ENCODE data around the gene PJA1.
A peak's percentile ranks its signal among the peaks of the same experiment; 100 is the strongest.

Gene PJA1

DNA sequence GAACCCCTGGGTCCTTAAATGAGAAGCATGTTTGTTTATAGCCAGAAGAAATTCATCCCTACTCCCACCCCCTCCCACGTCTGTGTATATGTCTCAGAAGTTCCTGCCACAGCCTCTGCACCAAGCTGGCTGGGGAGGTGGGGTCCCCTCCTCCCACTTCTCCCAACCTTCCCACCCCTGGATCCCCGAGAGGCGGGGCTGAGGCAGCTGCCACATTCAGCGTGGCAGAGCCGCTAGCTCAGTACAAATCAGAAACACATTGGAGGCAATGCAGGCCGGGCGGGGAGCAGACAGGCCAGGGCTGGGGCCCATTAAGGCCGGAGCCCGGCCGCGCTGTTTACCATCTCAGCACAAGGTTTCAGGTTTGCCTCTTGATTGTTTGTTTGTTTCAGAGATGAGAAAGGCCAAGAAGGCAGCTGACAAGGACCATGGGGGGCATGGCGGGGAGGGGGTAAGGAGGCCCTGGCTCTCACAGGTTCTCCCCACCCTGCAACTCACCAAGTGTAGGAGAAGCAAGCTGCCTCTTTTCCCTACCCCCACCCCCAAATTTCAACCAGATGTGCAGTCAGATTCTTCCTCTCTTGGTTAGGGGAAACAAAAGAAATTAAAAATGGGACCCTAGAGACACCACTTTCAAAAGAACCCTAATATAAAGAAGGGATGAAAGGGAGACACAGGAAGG is 22.3 kb downstream of the PJA1 start:
- peak; percentile 43 for DNase-seq

DNA sequence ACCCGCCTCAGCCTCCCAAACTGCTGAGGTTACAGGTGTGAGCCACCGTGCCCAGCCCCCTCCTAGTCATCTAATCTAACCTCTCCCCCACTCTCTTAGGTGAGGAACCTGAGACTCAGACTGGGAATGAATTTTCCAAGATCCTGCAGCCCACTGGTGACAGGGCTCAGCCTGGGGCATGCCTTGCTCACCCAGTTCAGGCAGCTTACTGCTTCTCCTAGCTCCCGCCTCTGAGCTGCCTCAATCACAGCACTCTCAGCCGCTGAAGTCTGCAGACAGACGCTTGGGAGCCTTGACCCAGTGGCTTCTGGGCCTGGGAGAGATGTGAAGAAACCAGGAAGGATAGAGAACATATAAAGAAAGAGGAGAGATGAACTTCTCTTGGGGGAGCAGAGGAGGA is 24.4 kb downstream of the PJA1 start:
- DNase-seq: no peak

DNA sequence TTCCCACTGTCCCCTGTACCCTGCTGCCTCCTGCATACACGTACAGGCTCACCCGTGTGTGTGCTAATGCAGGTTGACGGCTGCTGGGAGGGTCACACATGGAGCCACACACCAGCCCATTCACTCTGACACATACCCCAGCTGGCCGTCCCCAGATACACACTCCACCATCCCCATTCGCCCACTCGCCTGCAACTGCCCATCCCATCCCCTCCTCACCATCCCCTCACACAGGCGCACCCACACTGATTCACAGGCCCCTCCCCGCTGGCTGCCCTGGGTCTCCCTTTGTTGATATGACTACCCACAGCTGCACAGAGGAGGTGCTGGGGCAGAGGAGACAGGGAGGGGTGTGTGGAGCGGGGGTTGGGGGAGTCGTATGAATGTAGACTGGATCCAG is 25.7 kb downstream of the PJA1 start:
- no peak for DNase-seq

DNA sequence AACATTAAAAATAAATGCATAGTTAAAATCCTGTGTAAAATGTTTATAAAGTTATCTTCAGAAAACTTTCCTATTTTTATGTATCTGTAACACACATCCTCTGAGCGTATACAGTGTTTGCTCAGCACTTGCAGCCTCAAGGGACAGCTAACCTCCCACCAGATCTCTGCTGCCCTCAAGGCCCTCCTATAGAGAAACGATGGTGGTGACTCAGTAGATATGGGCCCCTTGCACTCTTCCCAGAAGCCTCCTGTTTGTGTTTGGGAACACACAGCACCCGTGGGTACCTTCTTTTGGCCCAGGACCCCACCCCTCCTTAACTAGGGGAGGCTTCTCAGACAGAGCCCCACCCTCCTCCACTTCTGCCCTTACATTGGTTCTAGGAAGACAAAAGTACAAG is 26.7 kb downstream of the PJA1 start:
- DNase-seq: no peak

DNA sequence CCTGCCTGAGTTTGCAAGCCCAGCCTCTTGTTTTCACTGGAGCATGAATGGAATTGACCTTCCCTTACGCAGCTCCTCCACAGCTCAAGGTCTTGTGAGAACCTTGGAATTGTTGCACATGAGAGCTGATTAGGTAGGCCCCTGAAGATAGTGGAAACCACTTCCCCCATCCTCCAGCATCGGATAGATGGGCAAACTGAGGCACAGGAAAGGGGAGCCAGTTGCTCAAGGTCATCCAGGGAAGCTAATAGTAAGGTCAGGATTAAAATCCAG is 27.2 kb downstream of the PJA1 start:
- no peak for DNase-seq

DNA sequence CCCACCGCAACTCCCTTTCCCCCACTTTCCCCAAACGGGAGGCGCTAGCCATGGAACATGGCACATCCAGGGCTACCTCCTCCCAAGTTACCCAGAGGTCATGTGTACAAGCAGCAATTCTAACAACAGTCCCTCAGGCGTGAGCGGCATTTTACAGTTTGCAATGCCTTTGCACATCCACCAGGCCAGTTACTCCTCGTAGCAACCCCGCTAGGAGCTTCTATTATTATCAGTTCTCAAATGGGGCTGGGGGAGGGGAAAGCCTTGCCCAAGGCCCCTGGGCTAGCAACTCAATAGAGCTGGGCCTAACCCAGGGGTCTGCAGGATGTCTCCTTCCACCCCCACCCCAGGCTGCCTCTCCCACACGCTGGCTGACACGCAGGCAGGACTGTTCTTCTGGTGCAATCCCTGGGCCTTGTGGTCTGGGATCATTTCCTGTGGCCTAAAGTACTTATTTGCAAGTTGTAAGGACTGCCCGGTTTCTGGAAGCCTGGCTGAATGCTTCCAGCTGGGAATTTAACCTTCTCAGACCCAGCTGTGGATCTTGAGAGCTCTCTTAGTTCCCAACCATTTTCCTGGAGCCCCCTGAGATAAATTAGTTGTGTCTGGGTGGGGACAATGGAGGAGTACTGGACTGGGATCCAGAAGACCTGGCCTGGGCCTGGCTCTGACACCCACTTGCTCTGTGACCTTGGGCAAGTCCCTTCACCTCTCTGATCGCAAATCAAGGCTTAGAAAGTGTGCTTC is 27.7 kb downstream of the PJA1 start:
- peak; percentile 77 for DNase-seq

DNA sequence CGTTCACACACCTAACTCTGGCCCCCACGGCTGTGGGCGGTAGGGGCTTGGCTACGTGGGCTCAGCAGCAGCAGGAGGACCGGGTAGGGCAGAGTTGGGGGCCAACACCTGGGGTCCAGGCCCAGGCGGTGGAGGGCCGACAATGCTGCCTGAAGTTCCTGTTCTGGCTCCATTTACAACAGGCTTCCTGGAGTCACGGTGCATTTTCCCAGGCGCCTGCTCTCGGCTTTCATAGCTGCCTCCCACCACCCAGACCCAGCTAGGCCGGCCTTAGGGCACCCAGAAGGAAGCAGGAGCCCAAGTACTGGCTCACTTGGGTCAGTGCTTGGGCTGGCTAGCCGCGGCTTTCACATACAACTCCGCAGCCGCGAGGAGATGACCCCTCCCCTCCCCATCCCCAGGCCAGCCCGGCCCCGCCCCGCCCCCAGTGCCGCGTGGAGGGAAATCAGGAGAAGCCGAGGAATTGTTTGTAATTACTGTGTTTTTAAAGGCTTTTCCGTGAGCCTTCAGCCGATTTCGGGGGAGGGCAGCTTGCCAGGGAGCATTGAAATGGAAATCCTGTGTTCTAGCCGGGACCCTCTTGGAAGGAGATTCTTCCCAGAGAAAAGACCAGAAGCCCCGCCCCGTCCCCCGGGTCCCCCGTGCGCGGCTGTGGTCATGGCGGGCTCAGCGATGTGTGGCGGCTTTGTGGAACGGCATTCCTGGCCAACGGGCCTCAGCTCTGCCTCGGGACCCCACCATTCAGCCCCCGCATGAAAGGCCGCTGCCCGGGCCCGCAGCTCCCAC is 28.5 kb downstream of the PJA1 start:
- peak; percentile 76 for DNase-seq

DNA sequence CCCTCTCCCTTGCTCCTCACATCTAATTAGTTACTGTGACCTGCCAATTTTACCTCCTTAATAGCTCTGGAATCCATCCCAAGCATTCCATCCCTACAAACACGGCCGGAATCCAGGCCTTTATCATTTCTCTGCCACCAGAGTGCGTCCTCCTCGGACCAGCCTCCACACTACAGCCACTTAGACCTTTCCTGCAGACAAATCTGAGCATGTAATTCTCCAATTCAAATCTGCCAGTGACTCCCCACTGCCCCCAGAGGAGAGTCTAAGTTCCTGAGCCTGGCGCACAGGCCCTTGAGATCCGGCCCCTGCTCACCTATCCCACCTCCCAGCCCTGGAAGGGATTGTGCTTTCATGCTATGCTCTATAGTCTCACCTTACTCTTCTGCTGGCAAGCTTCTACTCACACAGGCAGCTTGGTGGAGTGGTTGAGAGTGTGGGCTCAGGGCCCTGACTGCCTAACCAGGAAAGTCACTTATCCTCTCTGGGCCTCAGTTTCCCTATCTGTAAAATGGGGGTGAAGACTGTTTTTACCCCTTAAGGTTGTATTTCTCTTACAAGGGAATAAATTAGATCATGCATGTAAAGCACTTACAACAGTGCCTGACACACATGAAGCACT is 31.2 kb downstream of the PJA1 start:
- DNase-seq: no peak

DNA sequence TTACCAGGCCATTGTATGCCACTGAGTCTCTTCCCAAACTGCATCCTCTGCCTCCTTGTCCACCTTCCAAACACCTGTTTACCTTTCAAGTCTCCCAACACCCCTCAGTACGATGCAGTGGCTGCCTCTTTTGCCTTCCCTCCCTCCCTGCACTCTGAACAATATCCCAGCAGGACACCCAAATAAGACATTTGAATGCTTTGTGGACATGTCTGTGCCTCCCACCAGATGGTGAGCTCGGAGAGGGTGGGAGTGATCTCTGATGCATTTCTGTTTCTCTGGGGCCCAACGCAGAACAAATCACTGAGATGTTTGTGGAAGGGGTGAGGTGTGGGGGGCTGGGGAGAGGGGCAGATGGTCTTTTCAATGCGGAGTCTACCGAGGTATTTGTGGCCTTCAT is 33.4 kb downstream of the PJA1 start:
- no peak for DNase-seq

DNA sequence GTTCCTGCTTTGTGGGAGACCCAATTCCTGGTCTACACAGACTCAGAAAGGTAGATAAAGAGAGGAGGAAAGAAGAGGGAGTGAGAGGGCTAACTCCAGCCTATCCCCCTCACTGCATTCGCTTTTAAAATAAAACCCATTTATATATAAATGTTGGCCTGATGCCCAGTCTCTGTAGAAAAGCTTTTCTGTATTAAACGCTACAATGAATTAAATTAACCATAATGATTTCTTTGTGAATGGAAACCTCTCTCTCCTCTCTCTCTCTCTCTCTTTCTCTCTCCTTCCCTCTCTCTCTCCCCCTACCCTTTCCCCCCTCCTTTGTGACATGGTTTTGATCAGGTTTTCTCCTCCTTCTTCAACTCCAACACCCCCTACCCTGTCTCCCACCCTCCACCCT is 34.8 kb downstream of the PJA1 start:
- DNase-seq: no peak

DNA sequence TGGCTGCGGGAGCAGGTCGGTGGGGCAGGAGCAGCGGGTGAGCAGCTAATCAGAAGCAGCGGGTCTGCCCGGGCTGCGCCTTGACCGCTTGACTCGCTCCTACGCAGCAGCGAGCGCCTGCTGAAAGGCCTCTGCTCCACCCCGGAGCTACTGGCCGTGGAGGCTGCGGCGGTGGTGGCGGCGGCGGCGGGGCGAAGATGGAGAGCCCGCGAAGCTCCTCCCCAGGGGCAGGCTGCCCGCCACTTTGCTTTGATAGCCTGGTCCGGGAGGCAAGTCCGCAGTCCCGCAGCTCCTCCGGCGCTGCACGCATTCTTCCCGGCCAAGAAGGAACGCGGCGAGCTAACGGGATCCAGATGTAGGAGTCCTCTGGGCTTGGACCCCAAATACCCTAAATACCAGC is 36.7 kb downstream of the PJA1 start:
- DNase-seq: no peak

DNA sequence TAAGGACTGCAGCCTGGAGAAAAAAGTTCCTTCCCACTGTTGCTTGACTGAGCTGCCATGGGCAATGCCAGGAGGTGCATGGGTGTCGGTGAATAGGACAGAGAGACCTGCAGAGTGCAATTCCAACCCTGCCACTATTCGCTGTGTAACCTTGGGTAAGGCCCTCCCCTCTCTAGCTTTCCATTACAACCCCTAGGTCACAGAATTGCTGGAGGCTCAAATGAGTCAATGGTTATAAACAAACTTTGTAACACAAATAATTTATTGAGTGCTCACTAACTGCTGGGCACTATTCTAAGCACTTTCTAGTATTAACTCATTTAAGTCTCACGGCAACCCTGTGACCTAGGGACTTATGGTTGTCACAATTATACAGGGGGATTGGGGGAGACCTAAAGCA is 37.8 kb downstream of the PJA1 start:
- no peak for DNase-seq

DNA sequence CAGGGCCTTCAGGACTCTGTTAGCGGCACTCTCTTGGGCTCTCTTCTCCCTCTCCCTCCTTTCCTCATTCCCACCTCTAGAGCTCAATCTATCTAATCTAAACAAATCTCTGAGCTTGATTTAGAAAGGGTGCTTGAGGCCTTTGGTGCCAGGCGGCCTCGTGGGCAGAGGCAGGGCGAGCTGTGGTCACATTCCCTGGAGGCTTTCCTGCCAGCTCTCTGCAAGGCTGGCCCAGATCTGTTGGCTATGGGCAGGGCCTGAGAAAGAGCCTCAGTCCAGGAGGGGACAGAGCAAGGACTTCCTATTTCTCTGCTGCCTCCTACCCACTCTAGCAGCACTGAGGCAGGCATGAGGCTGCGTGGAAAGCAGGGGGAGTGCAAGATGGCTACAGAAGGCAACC is 38.6 kb downstream of the PJA1 start:
- DNase-seq: no peak

DNA sequence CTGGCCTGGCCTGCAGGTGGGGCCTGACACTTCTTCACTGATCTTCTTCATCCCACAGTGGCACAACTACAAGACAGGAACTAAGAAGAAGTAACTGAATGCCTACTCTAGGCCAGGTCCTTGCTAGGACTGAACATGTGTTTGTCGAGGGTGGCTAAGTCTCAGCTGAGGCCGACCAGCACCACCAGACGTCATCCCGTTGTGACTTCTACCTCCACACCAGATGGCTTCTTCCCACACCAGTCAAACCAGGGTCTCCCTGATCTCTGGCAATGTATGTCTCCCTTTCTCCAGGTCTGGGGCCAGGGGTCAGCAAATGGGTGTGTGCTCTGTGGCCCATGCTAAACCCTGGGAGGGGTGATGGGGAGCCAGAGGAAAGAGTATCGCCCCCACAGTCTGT is 40.2 kb downstream of the PJA1 start:
- DNase-seq: no peak

DNA sequence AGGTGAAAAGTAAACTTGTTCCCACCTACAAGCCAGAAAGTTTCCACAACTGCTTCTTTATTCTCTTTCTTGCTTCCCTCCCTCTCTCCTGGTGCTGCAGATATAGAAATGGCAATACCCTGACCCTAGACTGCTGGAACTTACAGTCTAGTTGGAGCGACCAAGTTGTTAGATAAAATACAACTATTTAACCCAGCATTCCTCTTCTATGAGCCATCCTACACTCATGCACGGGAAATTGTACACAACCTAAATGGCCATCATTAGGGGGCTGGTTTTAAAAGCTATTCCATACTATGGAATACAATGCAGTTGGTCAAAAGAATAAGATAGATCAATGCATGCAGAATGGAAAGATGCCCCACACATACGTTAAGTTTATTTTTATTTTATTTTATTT is 41.1 kb downstream of the PJA1 start:
- DNase-seq: no peak

DNA sequence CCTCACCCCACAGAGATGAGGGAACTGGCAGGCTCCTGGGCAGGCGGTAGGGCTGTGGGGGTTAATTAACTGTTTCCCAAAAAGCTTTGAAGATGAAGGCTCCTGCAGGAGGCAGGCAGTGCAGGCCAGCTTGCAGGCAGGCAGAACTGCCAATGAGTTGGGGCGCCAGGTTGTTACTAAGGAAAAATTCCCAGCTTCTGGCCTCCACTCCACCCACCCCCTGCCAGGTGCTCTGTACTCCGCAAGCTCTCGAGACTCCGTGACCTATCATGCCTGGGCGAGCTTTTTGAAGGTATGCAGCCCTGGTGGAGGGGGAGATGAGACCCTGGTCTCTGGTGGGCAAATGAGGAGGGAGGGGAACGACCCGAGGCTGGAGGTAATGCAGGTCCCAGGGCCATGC is 41.8 kb downstream of the PJA1 start:
- no peak for DNase-seq

DNA sequence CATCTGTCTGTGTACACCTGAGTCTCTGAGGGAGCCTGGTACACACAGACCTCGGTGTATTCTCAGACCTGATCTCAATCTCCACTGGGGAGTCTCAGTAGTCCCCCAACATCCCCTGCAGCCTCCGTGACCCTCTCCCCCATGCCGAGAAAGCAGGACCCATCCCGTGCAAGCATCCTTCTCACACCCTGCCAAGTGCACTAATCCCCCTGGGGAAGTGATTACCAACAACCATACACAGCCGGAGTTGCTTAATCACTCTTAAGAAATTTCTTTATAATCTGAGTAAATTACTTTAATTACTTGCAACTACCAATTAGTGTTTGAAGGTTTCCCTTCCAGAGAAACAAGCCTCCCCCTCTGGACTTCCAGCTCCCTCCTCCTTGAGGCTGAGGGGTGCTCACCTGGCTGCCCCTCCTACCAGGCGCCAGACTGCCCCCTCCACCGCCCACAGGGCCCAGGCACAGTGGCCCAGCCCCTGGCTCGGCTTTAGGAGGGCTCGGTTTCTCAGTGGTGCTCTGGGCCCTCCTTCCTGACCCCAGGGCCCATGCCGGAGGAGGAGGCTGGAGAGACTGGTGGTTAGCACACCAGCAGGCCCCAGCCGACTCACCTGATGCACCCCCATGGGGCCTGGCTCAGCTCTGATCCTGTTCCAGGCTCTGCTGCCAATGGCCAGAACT is 43.8 kb downstream of the PJA1 start:
- no peak for DNase-seq

DNA sequence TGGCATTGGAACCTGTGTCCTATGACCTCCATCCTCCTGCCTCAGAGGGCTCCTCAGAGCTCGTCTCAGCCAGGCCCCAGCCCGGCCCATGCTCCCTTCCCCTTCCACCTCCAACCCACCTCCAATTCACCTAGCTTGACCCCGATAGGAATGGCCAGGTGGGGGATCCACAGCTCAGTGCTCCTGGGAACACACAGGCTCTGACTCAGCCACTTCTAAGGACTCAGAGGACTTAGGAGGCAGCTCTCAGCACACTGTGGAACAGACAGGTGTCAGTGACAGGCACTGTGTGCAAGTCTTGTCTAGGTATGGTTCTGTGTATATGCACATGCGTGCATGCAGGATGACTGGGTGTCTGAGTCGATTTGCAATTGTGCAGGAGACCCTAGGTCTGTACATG is 44.8 kb downstream of the PJA1 start:
- DNase-seq: no peak

DNA sequence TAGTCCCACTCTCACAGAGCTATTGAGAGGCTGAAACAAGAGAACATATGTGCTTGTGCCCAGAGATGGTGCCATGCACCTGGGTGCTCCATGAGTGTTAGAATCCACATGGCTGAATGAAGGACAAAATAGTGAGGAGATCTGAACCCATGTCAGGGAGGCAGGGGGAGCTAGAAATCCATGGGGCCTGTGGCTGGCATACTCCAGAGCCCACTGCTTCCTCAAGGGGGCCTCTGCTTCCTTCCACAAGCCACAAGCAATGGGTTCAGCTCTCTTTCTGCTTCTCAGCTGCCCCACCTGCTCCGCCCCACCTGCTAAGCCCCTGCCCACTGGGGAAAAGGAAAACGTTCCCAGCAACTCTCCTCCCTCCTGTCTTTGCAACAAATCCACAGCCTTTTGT is 46.1 kb downstream of the PJA1 start:
- DNase-seq: no peak

DNA sequence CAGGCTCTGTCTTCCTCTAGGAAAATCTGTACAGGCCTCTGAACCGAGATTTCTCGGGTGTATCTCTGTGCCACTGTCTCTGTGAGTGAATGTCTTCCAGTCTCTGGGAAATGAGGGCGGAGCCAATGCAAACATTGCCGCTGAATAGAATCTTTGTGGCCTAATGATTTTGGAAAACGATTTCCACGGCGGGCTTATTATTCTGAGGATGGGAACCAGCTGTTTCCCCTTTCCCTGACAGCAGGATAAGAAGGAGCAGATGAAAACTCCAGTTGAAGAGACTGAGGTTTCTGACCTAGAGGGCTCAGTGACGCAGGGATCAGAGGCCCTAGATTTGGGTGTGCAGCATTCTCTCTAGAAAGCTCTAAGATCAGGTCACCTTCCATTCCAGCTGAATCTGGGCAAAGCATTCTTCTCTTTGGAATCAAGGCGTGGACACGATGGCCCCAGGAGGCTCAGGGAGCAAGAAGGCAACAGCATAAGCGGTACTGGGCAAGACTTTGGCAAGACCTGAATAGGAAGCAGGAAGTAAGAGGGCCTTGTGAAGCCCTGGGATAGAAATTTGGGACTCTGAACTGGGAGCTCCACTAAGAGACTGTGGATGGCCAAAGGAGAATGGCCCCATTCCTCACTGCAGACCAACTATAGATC is 47.3 kb downstream of the PJA1 start:
- DNase-seq: no peak

DNA sequence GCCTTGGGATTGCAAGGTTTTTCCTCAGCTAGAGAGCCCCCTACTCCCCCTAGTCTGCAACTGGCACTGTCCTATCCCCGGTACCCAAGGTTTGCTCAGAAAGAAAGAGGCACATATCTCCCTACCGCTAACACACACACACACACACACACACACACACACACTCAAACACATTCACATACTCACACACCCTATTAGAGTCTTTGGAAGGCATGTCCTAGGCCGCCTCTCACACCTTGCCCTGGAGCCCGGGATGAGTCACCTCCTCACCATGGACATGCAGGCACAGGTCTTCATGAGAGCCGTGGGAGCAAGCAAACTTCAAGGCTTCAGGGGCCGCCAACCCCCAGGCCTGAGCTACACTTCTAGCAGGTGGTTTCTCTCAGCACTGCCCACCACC is 49.2 kb downstream of the PJA1 start:
- DNase-seq: no peak

DNA sequence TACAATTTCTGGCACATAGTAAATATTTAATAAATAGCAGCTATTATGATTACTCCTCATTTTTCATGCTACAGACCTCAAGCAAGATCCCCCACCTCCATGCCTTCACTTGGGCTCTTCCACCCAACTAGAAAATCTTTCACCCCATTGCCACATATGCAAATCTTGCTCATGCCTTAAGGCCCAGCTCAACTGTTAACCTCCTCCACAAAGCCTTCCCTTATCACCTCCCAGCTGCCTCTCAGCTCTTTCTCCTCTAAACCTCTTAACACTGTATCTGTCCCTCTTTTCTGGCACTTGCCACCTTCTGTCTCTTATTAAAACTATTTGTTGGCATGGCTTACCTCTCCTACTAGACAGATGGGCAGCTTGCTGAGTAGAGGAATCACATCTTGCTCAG is 51.5 kb downstream of the PJA1 start:
- no peak for DNase-seq

Measured in left hindlimb (tissue), 1 donor.